GM21447 (cell line): ENCODE results near the gene SERBP1.
"Not testable (repeated sequence)": the region's sequence is repeated elsewhere in the genome, so short reads cannot be mapped to it uniquely, and the experiment has no call there.

ENCODE experiments used
- ATAC-seq: cut with Tn5 transposase; IDR thresholded peaks from one replicate; pipeline ENCODE4 v1.9.1; 2021; ENCODE audit not compliant: unreplicated experiment

The SERBP1 gene

GRCh38 chr1:67413101-67413500, 17.1 kb downstream of the SERBP1 start:
- not testable (repeated sequence) for ATAC-seq

GRCh38 chr1:67408148-67408547, 22.1 kb downstream of the SERBP1 start:
- ATAC-seq, result no peak

- no peak for ATAC-seq
Measured at GRCh38 chr1:67407498-67407897, 22.7 kb downstream of the SERBP1 start.

GRCh38 chr1:67405473-67406245, 24.5 kb downstream of the SERBP1 start:
- no peak for ATAC-seq

- no peak for ATAC-seq
Measured at GRCh38 chr1:67404212-67404620, 26.0 kb downstream of the SERBP1 start.

GRCh38 chr1:67401443-67401842, 28.8 kb downstream of the SERBP1 start:
- no peak for ATAC-seq

- ATAC-seq, result not testable (repeated sequence)
Measured at GRCh38 chr1:67400029-67400786, 30.0 kb downstream of the SERBP1 start.

- ATAC-seq, result no peak
Measured at GRCh38 chr1:67399199-67399993, 30.8 kb downstream of the SERBP1 start.

GRCh38 chr1:67394548-67394947, 35.7 kb downstream of the SERBP1 start:
- ATAC-seq, result no peak

GRCh38 chr1:67393737-67394136, 36.5 kb downstream of the SERBP1 start:
- no peak for ATAC-seq

GRCh38 chr1:67393240-67393639, 37.0 kb downstream of the SERBP1 start:
- ATAC-seq, result no peak

- ATAC-seq, result no peak
Measured at GRCh38 chr1:67390041-67390887, 39.9 kb downstream of the SERBP1 start.

GRCh38 chr1:67383999-67384638, 46.1 kb downstream of the SERBP1 start:
- no peak for ATAC-seq

- no peak for ATAC-seq
Measured at GRCh38 chr1:67382292-67382691, 47.9 kb downstream of the SERBP1 start.

- no peak for ATAC-seq
Measured at GRCh38 chr1:67381154-67381553, 49.0 kb downstream of the SERBP1 start.

- ATAC-seq, result no peak
Measured at GRCh38 chr1:67377253-67377652, 52.9 kb downstream of the SERBP1 start.

- no peak for ATAC-seq
Measured at GRCh38 chr1:67376381-67376780, 53.8 kb downstream of the SERBP1 start.

GRCh38 chr1:67372898-67373297, 57.3 kb downstream of the SERBP1 start:
- ATAC-seq, result no peak

GRCh38 chr1:67372136-67372535, 58.1 kb downstream of the SERBP1 start:
- no peak for ATAC-seq

- ATAC-seq, result no peak
Measured at GRCh38 chr1:67371681-67372080, 58.5 kb downstream of the SERBP1 start.
